HG02943 (cell line): ENCODE data around the gene HIBCH.
A peak's percentile ranks its signal among the peaks of the same experiment; 100 is the strongest.
"Not testable (repeated sequence)": the region's sequence is repeated elsewhere in the genome, so short reads cannot be mapped to it uniquely, and the experiment has no call there.

Source experiments
- ATAC-seq: cut with Tn5 transposase; IDR thresholded peaks from one replicate; pipeline ENCODE4 v1.9.1; 2021; ENCODE audit warnings: mild to moderate bottlenecking, low read depth, moderate library complexity; ENCODE audit not compliant: unreplicated experiment

Gene HIBCH

DNA sequence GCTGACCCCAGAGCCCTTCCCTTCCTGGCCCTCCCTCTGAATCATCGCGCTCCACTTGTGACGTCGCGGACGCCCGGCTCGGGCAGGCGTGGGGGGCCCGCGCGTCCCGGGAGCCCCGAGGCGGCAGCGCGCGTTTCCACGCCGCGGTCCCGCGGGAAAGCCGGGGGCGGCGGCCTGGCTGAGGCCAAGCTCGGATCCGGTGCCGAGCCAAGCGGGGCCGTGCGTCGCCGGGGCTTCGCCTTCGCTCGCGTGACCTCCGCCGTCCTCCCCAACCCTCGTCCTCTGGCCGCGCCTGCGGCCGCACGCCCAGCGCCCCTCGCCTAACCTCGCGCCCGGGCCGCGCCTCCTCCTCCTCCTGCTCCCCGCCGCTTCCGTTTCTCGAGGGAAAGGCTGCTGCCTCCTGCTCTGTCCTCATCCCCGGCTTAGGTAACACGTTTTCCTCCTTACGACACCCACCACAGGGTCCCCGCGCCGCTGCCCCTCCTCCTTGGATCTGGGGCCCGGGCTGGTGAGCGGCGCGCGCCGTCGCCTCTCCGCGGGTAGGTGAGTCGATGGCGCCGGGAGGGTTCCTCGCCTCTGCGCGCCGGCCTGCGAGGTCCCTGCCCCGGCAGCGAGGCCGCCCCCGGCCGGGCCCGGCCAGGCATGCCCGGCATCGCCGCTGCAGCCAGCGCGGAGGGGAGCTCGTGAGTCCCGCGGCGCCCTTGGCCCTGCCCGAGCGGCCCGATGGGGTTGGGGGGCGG, 24.1 kb upstream of the HIBCH start, which contains the start of gene INPP1:
Gene INPP1, plus strand, starts transcription at position 54 of the 740 bp plus-strand sequence. CDS start 16,514 bp downstream, outside the sequence.
- peak; percentile 60 for ATAC-seq

- peak; percentile 39 for ATAC-seq
Measured at GRCh38 chr2:190343089-190343535, 23.5 kb upstream of the HIBCH start.

GRCh38 chr2:190342611-190343010, 23.0 kb upstream of the HIBCH start:
- no peak for ATAC-seq

GRCh38 chr2:190340369-190340768, 20.7 kb upstream of the HIBCH start:
- ATAC-seq, result no peak

DNA sequence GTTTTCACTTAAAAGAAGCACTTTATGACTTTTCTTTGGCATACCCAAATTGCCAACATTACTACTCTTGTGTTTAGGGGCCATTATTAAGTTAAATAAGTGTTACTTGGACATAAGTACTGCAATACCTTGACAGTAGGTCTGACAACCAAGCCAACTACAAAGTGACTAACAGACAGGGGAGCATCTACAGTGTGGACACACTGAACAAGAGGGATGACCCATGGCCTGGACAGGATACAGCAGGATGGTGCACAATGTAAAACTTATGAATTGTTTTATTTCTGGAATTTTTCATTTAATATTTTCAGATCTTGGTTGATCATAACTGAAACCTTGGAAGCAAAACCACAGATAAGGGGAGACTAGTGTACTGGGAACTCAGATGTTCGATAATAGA, 19.8 kb upstream of the HIBCH start:
- ATAC-seq, result no peak

DNA sequence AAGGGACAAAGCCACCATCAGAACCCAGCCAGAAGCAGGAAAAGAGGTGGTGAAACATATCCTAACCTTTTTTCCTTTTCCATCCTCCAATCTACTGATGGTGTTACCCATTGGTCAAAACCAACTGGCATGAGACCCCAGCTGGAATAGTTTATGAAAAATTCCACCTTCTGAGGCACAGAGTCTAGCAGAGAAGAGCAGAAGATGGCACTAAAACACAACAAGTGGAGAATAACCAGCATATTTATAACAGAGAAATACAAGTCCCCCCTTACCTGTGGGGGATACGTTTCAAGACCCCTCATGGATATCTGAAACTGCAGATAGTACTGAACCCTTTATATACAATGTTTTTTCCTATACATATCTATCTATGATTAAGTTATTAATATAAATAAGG, 18.8 kb upstream of the HIBCH start:
- no peak for ATAC-seq

DNA sequence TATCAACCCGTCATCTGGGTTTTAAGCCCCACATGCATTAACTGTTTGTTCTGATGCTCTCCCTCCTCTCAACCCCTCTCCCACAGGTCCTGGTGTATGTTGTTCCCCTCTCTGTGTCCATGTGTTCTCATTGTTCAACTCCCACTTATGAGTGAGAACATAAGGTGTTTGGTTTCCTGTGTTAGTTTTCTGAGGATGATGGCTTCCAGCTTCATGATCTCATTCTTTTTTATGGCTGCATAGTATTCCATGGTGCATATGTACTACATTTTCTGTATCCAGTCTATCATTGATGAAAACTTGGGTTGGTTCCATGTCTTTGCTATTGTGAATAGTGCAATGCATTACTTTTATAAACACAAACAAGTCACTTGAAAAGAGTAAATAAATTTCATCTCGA, 16.8 kb upstream of the HIBCH start:
- no peak for ATAC-seq

GRCh38 chr2:190335584-190335983, 16.0 kb upstream of the HIBCH start:
- not testable (repeated sequence) for ATAC-seq

GRCh38 chr2:190335225-190335559, 15.6 kb upstream of the HIBCH start:
- ATAC-seq, result no peak

DNA sequence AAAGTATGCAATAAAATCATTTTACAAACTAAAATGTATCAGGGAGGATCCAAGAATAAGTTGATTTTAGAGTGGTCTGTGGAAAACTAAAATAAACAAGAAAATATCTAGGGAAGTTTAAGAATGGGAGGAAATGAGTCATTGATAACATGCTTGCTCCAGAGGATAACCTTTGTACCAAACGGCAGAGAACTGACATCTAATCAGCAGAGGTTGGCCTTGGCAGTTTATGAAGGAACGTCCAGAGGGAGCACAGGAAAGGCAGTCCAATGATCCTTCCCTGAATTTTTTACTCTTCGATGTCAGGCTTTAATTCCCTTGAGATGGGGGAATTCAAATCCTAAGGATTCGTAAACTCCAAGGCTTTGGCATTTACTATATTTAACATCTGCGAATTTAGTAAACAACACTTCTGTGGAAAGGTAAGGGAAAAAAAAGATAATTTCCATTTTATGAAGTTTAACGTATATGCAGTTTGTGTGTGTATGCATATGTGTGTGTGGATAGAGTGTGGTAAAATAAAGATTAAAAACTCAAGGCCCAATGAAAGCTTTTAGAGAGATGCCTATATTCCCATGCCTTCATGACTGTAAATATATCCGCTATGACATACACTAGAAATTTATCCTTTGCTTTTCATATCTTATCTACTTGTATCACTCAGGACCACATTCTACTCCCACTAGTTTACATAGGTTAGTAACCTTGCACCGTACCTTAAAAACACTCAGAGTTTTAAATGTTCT, 15.0 kb upstream of the HIBCH start:
- no peak for ATAC-seq

DNA sequence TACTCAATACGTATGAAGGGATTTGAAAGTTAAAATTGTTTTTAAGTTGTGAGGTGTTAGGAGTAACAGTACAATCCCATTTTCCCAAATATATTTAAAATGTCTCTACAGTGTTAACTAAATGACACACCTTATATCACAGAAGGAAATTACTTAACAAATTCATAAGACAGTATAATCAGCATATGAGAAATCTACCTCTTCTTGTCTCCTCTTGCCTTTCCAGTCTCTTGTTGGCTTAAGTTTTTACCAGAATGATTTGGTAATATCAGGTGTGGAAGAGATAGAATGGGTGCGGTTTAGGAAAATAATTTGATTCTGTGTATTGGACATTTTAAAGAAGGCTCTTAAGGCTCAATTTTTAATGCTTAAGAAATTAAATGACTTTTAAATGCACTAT, 14.3 kb upstream of the HIBCH start:
- no peak for ATAC-seq

- ATAC-seq, result no peak
Measured at GRCh38 chr2:190333395-190333794, 13.8 kb upstream of the HIBCH start.

DNA sequence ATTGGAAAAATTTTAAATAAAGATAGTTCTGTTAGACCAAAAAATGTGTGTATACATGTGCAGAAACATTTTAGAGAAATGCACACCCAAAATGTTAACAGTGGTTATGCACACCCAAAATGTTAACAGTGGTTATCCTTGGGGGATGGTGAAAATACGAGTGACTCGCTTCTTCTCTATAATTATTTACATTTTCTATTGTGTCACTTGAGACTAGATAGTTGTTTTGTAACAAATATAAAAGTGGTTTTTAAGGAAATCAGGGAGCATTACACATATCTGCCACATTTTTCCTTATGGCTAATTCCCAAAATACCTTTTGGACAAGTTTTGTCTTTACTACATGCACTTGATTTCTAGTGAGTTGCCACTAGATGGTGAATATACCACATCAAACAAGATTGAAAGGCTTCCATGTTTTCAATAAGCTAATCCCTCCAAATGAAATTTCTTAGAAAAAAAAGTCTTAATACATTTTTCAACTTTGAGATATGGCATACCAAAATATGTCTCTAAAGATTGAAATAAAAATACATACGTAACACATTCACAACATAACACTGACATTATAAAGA, 9.0 kb upstream of the HIBCH start:
- no peak for ATAC-seq

- no peak for ATAC-seq
Measured at GRCh38 chr2:190327867-190328572, 8.4 kb upstream of the HIBCH start.

DNA sequence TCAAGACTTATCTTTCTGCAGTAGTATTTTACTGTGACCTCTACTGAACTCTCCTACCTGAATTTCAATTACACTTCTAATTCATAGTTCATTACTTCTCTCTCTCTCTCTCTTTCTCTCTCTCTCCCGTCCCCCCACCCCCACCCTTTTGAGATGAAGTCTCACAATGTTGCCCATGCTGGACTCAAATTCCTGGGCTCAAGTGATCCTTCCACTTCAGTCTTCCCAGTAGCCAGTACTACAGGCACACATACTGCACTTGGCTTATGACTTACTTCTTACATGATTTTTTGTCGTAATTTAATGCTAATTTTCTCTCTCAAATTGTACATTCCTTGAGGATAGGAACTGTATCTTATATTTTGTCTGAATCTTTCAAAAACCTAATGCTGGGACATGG, 6.0 kb upstream of the HIBCH start:
- no peak for ATAC-seq

- no peak for ATAC-seq
Measured at GRCh38 chr2:190323406-190323805, 3.8 kb upstream of the HIBCH start.

GRCh38 chr2:190320696-190321095, 1.1 kb upstream of the HIBCH start:
- no peak for ATAC-seq

GRCh38 chr2:190318931-190319554, 583 bp downstream of the HIBCH start:
- ATAC-seq, result peak; percentile 40

DNA sequence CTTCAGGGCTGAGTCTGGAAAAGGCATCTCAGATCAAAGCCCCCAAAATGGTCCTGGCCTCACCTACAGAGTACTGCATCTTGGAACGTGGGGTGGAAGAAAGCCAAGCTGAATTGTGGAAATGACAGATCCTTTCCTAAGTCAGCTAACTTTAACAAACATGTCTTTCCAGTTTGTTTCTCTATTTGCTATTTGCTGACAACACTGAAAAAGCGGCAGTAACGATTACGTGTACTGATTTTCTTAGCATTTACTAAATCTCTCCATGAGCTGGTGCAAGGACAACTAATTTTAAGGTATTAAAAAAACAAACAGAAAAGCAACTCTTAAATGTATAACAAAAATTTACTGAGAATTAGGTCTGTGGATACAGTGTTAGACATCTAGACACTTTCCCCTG, 1.1 kb downstream of the HIBCH start:
- no peak for ATAC-seq

DNA sequence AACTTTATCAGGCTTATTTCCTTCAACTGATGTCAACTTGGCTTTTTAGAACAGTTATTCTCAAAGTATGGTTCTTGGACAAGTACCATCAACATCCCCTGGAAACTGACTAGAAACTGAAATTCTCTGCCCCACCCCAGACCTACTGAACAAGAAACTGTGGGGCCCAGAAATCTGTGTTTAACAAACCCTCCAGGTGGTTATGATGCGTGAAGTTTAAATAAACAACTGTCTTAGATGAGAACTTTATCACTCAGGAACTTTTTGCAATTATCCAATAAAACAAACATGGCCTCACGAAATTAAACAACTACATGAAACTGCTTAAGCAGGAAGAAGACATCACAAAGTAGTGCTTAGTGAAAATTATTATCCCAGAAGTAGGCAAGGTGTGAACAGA, 4.4 kb downstream of the HIBCH start:
- no peak for ATAC-seq

DNA sequence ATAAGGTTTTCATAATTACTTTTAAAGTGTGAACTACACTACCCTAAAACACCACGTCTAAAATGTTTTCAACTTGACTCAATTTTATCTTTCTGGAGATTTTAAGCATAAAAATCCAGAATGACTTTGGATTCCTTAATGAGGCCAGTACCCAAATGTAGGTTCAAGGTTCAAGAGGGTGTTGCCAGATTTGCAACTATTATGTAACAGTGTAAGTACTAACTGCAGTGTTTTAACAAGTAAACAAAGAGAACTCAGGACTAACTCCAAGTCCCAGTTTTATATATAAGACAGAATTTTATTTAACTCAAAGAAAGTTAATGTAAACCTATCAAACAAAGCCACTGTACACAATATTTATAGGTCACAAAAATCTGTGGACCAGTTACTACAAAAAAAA, 5.7 kb downstream of the HIBCH start:
- ATAC-seq, result no peak
